Omental fat pad (tissue), 4 donors: ENCODE results near the gene R3HDML. TPM values are rescaled to one million over a fixed set of nuclear protein-coding genes. Genes with fewer than 3 reads are reported as not detected.

ENCODE experiments used
- ATAC-seq: fragments of 150-250 bp; one replicate; pipeline ENCODE4 v1.9.1; 2016; ENCODE audit warnings: mild to moderate bottlenecking, moderate library complexity; ENCODE audit not compliant: low FRiP score
- DNase-seq: peaks from one replicate; pipeline ENCODE4 v3.0.0-alpha.2; 2019; ENCODE audit warnings: low spot score
- total RNA-seq, 4 donors: library from RNA; depleted of rRNA; stranded (reverse); fragments of >200 nt; gene quantifications; one replicate each; pipeline ENCODE4 v1.1.0, GENCODE V29; 2016
- TF ChIP-seq, protein P1 (sequence below), 3 donors: fragments of 450-650 bp; IDR thresholded peaks; one replicate each; pipeline ENCODE4 v1.5.1; 2016 to 2017; ENCODE audit warnings: antibody characterized with exemption in 3 of 3, mild to moderate bottlenecking in 3 of 3, moderate library complexity in 2 of 3

R3HDML gene
- total RNA-seq, 4 donors from 2014 or later = not detected

DNA sequence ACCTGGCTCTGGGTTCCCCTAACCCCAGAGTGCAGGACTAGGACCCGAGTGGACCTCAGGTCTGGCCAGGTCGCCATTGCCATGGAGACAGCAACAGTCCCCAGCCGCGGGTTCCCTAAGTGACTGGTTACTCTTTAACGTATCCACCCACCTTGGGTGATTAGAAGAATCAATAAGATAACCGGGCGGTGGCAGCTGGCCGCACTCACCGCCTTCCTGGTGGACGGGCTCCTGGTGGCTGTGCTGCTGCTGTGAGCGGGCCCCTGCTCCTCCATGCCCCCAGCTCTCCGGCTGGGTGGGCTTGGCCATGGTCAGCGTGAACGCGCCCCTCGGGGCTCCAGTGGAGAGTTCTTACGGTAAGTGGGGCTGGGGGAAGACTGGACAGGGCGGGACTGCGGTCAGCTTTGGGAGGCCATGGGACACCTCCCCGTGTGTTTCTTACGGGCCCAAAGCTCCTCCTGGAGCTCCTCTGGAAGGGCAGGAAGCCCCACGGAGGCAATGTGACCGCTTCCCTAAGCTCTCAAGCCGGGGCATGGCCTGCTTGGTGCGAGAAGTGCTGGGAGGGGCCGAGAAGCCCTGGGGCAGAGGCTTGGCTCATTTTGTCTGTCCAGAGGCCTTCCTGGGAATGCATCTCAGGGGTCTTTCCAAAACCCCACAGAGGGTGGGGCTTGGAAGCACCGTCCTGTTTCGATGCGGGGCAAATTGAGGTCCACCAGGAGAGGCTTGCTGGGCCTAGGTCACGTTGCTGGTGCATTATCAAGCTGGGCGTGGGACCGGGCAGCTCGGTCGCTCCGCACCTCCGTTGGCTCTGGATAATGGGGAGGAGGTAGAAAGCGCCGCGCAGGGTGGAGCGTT is 18.9 kb downstream of the R3HDML start, which contains the start of gene HNF4A:
HNF4A (plus strand) TSS at position 202 of the 855 bp plus-strand sequence; CDS start at position 308, 106 bp downstream.
- DNase-seq = no peak
- ATAC-seq = no peak
- TF ChIP-seq, protein P1, sequence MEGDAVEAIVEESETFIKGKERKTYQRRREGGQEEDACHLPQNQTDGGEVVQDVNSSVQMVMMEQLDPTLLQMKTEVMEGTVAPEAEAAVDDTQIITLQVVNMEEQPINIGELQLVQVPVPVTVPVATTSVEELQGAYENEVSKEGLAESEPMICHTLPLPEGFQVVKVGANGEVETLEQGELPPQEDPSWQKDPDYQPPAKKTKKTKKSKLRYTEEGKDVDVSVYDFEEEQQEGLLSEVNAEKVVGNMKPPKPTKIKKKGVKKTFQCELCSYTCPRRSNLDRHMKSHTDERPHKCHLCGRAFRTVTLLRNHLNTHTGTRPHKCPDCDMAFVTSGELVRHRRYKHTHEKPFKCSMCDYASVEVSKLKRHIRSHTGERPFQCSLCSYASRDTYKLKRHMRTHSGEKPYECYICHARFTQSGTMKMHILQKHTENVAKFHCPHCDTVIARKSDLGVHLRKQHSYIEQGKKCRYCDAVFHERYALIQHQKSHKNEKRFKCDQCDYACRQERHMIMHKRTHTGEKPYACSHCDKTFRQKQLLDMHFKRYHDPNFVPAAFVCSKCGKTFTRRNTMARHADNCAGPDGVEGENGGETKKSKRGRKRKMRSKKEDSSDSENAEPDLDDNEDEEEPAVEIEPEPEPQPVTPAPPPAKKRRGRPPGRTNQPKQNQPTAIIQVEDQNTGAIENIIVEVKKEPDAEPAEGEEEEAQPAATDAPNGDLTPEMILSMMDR (IDR thresholded peaks at IDR 0.05) = no peak

DNA sequence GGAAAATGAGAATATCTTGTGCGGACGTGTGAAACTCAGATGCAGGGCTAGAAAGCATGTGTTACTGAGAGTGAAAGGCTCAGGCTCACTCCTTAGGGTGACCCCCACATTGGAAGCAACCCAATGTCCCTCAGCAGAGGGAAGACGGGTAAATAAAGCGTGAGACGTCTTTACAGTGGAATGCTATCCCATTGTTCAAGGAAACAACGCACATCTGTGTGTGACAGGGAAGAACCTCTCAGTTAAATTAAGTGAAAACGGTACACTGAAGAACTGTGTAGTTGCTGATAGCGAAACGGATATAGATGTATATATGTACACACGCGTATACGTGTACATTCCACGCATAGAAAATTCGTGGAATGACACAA is 19.5 kb downstream of the R3HDML start:
- ATAC-seq = no peak
- DNase-seq = no peak
- TF ChIP-seq, protein P1 (IDR thresholded peaks at IDR 0.05) = no peak

DNA sequence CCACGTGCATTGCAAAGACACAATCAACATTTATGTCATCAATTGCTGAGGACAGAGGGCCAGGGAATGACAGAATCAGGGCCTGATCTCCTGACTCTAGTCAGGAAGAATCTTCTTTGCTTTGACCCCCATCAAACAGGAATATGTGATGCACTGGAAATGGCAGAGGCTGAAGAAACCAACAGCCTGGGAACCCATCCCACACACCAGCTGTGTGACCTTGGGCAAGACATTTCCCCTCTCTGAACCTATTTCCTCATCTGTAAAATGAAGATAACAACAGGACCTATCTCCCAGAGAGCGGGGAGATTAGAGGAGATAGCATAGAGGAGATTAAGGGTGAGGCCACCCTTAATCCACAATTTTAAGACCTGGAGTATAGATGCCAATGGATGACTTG is 20.2 kb downstream of the R3HDML start:
- no peak for ATAC-seq
- no peak for DNase-seq
- TF ChIP-seq, protein P1 (IDR thresholded peaks at IDR 0.05) = no peak

DNA sequence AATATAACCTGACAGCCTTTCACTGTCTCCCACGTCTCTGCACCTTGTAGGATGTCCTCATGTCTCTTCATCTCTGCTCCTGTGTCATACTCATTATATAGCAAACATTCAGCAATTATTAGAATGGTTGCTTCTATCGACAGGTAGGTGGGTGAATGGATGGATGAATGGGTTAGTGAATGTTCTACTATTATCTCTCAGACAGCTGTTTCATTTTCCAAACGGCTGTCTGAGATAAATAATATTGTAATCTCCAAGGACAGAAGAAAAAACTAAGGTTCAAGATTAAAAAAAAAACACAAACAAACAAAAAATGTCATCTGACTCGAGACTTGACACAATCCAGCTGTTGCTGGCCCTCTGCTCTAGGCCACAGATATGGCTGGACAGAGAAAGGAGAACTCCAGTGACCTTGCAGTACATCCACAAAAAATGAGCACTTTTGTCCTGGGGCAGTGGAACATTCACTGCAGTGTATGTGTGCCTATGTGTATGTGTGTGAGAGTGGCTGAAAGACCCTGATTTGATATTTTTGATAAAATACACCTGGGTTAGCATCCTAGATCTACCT is 20.8 kb downstream of the R3HDML start:
- no peak for ATAC-seq
- TF ChIP-seq, protein P1 (IDR thresholded peaks at IDR 0.05) = no peak
- DNase-seq = no peak

DNA sequence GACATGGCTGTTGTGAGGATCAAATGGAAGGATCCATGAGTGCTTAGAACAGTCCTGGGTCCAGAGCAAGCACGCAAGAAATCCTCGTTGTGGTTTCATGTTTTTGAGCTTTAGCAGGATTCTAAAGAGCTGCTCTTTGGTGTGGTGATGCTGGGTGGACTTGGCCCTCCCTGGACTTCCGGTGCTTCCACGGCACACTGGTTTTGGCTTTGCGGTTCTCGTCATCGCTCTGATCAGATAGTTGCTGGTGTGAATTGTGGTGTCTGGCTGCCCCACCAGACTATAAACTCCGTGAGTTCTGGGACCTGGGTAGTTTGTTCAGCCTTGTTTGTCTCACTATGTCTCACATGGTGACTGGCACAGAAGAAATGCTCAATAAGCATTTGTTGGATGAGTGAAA is 21.9 kb downstream of the R3HDML start:
- TF ChIP-seq, protein P1 (IDR thresholded peaks at IDR 0.05) = no peak
- DNase-seq = no peak
- no peak for ATAC-seq

DNA sequence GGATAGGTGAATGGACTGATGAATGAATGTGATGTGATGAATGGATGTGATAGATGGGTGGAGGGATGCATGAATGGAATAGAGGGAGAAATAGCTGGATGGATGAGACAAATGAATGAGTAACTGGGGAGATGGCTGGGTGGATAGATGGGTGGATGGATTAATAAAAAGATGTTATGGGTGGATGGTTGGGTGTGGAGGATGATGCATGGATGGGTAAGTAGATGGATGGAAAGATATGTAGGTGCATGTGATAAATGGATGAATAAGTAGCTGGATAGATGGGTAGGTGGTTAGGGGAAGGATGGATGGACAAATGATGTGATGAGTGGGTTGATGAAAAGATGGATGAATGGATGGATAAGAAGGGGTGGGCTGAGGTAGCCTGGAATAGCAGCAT is 23.4 kb downstream of the R3HDML start:
- no peak for ATAC-seq
- DNase-seq = no peak
- TF ChIP-seq, protein P1 (IDR thresholded peaks at IDR 0.05) = no peak

DNA sequence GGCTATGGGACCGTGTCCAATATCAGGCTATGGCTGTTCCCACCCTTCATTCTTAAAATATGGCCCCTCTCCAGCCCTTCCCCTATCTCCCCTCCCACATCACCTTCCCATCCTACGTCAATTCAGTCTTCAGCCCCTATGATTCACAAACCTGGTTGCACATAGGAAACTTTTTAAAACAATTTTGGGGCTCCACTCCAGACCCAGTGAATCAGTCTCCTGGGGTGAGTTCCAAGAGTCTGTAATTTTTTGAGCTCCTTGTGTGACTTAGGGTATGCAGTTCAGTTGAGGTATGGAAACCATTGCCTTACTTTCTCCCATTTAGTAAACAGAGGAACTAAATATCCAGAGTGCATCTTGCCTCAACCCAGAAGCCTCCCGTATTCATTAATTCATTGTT is 24.2 kb downstream of the R3HDML start:
- DNase-seq (no peak), ATAC-seq (no peak)
- TF ChIP-seq, protein P1 (IDR thresholded peaks at IDR 0.05) = no peak
